Ovary (tissue), 9 donors: ENCODE results near the gene LTB. TPM values are rescaled to one million over a fixed set of nuclear protein-coding genes. Genes with fewer than 3 reads are reported as not detected.

Source experiments
- DNase-seq, 5 donors: peaks; one replicate each; pipeline ENCODE4 v3.0.0-alpha.2; 2019 to 2020
- H3K27ac ChIP-seq, 2 donors: fragments of 200-600 bp; one replicate each; pipeline versions ENCODE4 v1.5.1 to v1.8.0; 2019 to 2022
- H3K27me3 ChIP-seq: fragments of 200-600 bp; one replicate; pipeline ENCODE4 v1.8.0; 2022
- H3K36me3 ChIP-seq: fragments of 200-600 bp; sonication (generic); one replicate; pipeline ENCODE4 v1.5.1; 2019
- H3K4me1 ChIP-seq: one replicate; pipeline ENCODE4 v1.8.1; 2013; ENCODE audit warnings: mild to moderate bottlenecking, moderate library complexity; ENCODE audit not compliant: insufficient read depth
- H3K4me3 ChIP-seq: fragments of 200-600 bp; sonication (generic); one replicate; pipeline ENCODE4 v1.5.1; 2017
- H3K9me3 ChIP-seq, 2 donors: fragments of 200-600 bp in 1 of 2; sonication (generic) in 1 of 2; one replicate each; pipeline versions ENCODE4 v1.5.1 to v1.8.1; 2013 to 2019; ENCODE audit warnings: mild to moderate bottlenecking in 1 of 2, moderate library complexity in 1 of 2
- EP300 ChIP-seq: sonication (generic); formaldehyde crosslinking; IDR thresholded peaks from one replicate; pipeline ENCODE4 v1.6.1; 2017; ENCODE audit warnings: antibody characterized with exemption
- POLR2A ChIP-seq: fragments of 450-650 bp; IDR thresholded peaks from one replicate; pipeline ENCODE4 v1.6.1; 2017; ENCODE audit warnings: antibody characterized with exemption, mild to moderate bottlenecking, moderate library complexity
- WGBS, 3 donors: extraction: QIAGEN DNeasy Blood & Tissue Kit in 1 of 3; methylation state at CpG; one replicate each; pipeline versions ENCODE4 v1.1.5 to v1.1.7; 2013 to 2017; 5-methylcytosine and 5-hydroxymethylcytosine counted together
- intact Hi-C, 4 donors: fragments of 100-400 bp; cut with DNase I; formaldehyde crosslinking; loops; one replicate each; pipeline versions ENCODE4 v1.11.0 to v1.15.1; 2022 to 2023
- polyA plus RNA-seq, 2 donors: library from polyadenylated mRNA; stranded (reverse); fragments of 200-250 nt in 1 of 2; fragments of 350-450 nt in 1 of 2; fragmentation: Illumina TruSeq in 1 of 2; extraction: RNeasy Lipid Tissue Mini Kit (QIAGEN cat#74804) in 1 of 2; gene quantifications; one replicate each; pipeline ENCODE4 v1.2.3, GENCODE V29; 2013 to 2014
- total RNA-seq, 7 donors: library from RNA; depleted of rRNA in 2 of 7; stranded (reverse); fragments of >200 nt in 2 of 7; fragmentation: NEBNext Ultra II Directional in 3 of 7; extraction: Animal tissue kit (Norgen Biotek cat#: 25700) in 3 of 7; gene quantifications; one replicate each; pipeline versions ENCODE4 v1.1.0 to v1.2.4, GENCODE V29; 2016 to 2023
- TF ChIP-seq, protein P1 (sequence below), 3 donors: fragments of 450-650 bp in 2 of 3; fragments of 200-600 bp in 1 of 3; IDR thresholded peaks; one replicate each; pipeline versions ENCODE4 v1.5.1 to v1.8.0; 2016 to 2022; ENCODE audit warnings: antibody characterized with exemption in 3 of 3, mild to moderate bottlenecking in 1 of 3
- donor health status: DM: no; HTN: no; CAD: no; lungs with moderate emphysema.
- donor health status: DM: no; HTN: no; CAD: no.
- donor health status: Bipolar disorder and iron deficiency.
- donor health status: DM: yes; HTN: yes; CAD: no.
- donor health status: DM: no; HTN: no; CAD: no.
- donor health status: DM: yes; HTN: yes; CAD: no.

LTB gene
- total and polyA plus RNA-seq, 9 donors: 0.42 to 1.8 (median 0.60) TPM; not detected in 3

DNA sequence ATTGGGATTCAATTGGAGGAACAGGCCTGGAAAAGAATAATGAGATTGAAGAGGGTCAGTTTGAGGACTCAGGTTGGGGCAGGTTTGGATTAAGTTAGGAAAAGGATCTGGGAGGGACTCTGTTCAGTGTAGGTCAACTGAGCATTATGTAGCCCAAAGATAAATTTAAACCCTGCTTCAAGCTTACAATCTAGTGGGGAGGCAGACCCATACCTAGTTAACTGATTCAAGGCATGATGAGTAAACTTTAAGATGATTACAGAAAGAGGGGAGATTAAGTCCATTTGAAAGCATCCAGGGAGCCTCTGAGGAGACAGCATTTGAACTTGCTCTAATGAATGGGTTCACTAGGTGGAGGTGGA, 21.5 kb downstream of the LTB start:
- H3K4me1 ChIP-seq: no peaks in the 10 kb centered on the region
- TF ChIP-seq EP300: no peak
- TF ChIP-seq, protein P1, sequence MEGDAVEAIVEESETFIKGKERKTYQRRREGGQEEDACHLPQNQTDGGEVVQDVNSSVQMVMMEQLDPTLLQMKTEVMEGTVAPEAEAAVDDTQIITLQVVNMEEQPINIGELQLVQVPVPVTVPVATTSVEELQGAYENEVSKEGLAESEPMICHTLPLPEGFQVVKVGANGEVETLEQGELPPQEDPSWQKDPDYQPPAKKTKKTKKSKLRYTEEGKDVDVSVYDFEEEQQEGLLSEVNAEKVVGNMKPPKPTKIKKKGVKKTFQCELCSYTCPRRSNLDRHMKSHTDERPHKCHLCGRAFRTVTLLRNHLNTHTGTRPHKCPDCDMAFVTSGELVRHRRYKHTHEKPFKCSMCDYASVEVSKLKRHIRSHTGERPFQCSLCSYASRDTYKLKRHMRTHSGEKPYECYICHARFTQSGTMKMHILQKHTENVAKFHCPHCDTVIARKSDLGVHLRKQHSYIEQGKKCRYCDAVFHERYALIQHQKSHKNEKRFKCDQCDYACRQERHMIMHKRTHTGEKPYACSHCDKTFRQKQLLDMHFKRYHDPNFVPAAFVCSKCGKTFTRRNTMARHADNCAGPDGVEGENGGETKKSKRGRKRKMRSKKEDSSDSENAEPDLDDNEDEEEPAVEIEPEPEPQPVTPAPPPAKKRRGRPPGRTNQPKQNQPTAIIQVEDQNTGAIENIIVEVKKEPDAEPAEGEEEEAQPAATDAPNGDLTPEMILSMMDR (IDR thresholded peaks at IDR 0.05): no peak
- no peak overlapping the region for H3K4me3 ChIP-seq
- H3K27ac ChIP-seq: no peak overlapping the region
- intact Hi-C loops: no loop called here
- H3K27me3 ChIP-seq: no peaks in the 10 kb centered on the region
- no peak for DNase-seq
- H3K9me3 ChIP-seq: no peaks in the 10 kb centered on the region
- H3K36me3 ChIP-seq: no peaks in the 10 kb centered on the region

DNA sequence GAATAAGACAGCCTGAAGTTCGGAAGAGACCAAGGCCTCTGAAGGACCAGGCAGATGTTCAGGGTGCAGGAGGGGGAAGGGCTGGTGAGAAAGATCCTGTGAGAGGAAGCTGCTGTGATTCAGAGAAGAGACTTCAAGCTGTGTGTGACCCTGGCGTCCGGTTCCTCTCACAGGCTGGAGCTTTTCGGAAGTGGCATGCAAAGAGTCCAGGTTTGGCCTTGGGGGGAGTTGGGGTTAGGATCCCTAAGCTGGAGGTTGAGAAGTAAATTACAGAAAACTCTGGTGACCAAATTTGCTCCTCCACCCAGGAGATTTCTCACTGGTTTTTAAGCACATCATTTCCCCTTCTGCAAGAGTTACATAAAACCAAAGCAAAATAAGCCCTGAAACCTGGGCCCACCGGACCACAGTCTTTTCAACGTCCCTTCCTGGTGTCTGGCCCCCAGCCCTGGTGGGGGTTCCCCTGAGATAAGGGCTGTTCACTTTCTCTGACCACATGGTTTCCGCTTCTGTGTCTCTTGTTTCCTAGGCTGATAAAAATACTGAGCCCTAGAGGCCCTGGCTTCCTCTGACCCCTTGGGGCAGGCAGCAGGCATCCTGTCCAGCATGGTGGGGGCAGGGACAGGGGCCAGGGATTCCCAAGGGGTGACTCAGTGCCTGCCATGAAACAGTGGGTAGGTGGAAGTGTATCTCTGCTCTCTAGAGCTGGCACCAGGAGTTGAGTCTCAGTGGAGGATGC, 22.1 kb downstream of the LTB start:
- Histone ChIP-seq H3K4me3 (no peak overlapping the region), H3K27ac (no peak overlapping the region), H3K27me3 (no peaks in the 10 kb centered on the region), H3K9me3 (no peaks in the 10 kb centered on the region), H3K4me1 (no peaks in the 10 kb centered on the region), H3K36me3 (no peaks in the 10 kb centered on the region)
- DNase-seq: peak in 2 of 5 donors; percentile 53 to 58
- intact Hi-C loops: no loop called here
- TF ChIP-seq POLR2A (no peak), EP300 (no peak)
- TF ChIP-seq, protein P1 (IDR thresholded peaks at IDR 0.05): no peak
- WGBS, 3 donors: 62 to 70% (median 63%) methylated on average over 7 of the region's 7 CpGs

DNA sequence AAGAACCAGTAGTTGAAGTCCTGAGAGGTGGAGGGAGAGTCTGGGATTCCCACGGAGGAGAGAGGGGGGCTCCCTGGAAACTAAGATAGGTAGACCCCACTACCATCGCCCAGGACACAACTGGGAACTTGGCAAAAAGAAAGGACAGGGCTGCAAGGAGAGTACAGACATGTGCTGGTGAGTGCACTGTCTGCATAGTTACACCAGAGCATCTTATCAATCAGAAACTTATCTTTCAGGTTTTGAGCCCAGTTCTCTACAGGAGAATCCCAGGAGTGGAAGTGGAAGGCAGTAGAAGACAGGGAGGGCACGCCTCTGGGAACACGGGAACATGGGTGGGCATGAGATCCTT, 22.6 kb downstream of the LTB start:
- no peak for DNase-seq
- 57 to 81% (median 75%) methylated on average over 4 of the region's 4 CpGs for WGBS, 3 donors
- H3K4me1 ChIP-seq: no peaks in the 10 kb centered on the region
- H3K4me3 ChIP-seq: no peak overlapping the region
- H3K36me3 ChIP-seq: no peaks in the 10 kb centered on the region
- H3K27ac ChIP-seq: no peak overlapping the region
- intact Hi-C loops: no loop called here
- H3K27me3 ChIP-seq: no peaks in the 10 kb centered on the region
- no peaks in the 10 kb centered on the region for H3K9me3 ChIP-seq
- no peak for TF ChIP-seq EP300
- TF ChIP-seq POLR2A: no peak
- TF ChIP-seq, protein P1 (IDR thresholded peaks at IDR 0.05): no peak

DNA sequence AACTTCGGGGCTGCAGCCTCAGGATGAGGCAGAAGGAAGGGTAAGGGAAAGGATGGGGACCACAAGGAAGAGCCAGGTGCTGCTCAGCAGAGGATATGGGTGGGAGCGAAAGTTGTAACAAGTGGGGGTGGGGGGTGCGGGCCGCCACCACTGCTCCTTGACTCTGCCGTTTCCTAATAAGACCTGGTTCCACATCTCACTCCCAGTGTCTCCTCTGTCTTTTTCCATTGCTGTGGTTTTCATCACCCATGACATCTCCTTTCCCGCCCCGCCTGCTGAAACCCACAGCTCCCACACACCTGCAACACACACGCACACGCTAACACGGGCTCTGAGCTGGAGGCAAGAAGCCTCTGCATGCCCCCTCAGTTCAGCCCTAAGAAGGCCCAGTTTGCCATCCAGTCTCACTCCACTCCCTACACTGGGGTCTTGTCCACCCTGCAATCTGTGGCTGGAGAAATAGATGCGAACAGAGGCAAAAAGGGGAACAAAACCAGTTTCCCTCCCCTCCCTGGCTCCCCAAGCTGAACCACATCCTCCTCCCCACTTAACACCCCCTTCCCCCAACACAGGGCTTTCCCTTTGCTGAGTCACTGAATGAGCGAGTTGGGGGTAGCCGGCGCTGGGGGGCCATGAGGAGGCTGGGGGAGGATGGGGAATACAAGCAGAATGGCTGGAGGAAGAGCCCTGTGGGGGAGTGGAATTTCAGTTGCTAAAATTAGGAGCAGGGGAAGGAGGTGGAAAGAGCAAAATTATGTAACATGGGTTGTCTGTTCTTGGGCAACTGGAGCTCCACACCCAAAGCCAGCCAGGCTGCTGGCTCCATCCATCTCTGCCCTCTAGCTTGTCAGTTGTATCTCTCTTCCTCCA, 23.4 kb downstream of the LTB start:
- no peak overlapping the region for H3K4me3 ChIP-seq
- no peaks in the 10 kb centered on the region for H3K4me1 ChIP-seq
- no peak for TF ChIP-seq EP300
- TF ChIP-seq, protein P1 (IDR thresholded peaks at IDR 0.05): no peak
- no peak for TF ChIP-seq POLR2A
- H3K27me3 ChIP-seq: no peaks in the 10 kb centered on the region
- no peaks in the 10 kb centered on the region for H3K36me3 ChIP-seq
- no peaks in the 10 kb centered on the region for H3K9me3 ChIP-seq
- intact Hi-C loops: no loop called here
- H3K27ac ChIP-seq: no peak overlapping the region
- DNase-seq: no peak
- 70 to 81% (median 77%) methylated on average over 14 of the region's 14 CpGs for WGBS, 3 donors
